HG03469 (cell line): ENCODE results near the gene COL25A1.

Source experiments
- ATAC-seq: cut with Tn5 transposase; IDR thresholded peaks from one replicate; pipeline ENCODE4 v1.9.1; 2021; ENCODE audit warnings: mild to moderate bottlenecking, moderate library complexity, moderate number of reproducible peaks; ENCODE audit not compliant: unreplicated experiment

Gene COL25A1

DNA sequence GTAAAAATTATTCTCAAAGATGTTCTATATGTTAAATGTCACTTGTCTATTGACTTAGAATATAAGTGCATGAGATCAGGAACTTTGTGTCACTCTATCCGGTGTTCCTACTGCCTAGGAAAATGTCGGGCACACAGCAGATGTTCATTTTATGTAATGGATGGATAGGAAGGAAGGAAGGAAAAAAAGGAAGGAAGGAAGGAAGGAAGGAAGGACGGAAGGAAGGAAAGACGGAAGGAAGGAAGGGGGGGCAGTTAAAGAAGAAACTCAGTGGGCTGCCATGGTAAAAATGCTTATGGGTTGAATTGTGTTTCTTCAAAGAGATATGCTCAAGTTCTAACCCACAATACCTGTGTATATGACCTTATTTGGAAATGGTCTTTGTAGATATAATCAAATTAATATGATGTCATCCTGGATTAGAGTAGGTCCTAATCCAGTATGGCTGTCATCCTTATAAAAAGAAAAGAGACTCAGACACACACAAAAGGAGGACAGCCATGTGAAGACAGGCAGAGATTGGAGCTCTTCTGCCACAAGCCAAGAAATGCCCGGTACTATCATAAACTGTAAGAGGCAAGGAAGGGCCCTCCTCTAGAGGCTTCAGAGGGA, 86.3 kb downstream of the COL25A1 start:
- ATAC-seq: no peak

DNA sequence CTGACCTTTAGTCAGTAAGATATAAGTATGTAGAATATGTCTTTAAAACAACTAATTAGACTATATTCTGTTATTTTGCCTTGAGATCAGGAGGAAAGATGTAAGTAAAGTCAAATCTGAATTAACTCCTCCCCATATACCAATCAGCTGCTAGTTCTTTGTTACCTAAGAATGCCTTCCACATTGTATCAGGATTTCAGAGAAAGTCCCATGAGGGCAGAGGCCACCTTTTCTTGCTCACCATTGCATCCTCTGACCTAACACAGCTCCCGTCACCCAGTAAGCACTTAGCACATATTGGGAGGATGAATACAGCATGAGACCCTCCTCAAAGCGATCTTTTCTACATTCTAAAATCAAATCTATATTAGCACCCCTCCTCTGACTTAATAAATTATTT, 87.0 kb downstream of the COL25A1 start:
- no peak for ATAC-seq

DNA sequence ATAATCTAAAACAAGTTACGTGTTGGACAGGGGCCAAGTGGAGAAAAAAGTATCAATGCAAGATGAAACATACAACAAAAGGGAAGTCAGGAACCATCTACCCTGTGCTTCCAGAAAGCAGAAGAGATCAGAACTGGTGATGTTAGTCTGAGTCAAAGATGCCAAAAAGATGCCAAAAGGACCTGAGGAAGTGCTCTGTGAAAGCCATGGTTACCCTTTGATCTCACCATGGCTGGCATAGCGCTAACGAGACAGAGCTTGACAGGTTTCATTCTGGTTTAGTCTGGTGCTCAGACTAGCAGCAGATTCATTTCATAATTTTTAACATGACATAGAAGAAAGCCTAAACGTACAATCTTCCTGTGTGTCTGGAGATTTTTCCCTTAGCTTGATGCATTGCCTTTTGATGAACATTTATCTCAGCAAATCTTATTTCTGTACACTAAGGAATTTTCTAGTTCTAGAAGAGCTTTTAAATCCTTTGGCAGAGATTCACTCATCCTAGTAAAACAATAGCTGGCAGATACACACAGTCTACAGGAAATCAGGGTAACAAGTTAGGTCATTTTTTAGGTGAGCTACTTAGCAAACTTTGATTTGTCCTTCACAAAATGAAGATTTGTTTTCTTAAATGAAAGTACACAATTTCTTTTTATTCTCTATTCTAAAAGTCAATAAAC, 87.7 kb downstream of the COL25A1 start:
- no peak for ATAC-seq

DNA sequence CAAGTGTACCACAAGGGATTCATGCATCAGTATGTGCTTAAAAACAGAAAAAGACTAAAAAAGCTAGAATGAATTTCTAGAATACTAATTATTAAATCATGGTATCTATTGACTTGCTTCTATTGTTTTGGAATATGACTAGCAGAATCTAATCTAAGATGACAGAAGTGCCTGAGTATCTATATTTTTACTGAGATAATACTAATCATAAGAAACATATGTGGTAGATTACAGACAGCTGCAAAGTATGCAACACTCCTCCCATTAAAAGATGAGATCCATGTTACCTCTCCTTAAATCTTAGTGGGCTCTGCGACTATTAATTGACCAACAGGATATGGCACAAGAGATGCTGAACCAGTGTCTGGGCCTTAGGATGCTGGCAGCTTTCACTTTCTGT, 89.4 kb downstream of the COL25A1 start:
- no peak for ATAC-seq

DNA sequence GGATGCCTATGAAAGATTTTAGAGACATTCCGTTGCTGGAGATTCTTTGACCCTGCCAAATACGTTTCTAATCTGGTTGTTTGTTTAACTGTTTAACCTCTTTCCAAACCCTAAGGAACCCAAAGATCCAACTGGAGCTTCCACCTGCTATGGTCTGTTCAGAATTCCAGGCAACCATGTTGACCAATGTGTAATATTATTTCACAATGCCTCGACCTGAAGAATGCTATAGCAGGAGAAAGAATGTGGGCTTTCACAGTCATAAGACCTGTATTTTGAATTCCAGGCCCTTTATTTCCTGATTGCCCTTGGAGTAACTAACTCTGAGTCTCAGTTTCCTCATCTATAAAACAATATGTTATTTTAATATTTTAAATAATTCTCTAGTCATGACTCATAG, 90.8 kb downstream of the COL25A1 start:
- no peak for ATAC-seq

DNA sequence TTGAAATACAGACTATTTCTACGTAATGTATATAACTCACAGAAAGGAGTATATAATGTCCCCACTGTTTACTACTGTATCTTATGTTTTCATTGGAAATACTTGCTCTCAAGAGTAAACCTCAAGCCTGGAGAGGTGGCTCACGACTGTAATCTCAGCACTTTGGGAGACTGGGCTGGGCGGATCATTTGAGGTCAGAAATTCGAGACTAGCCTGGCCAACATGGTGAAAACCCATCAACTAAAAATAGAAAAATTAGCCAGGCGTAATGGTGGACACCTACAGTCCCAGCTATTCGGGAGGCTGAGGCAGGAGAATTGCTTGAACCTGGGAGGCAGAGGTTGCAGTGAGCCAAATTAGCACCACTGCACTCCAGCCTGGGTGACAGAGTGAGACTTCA, 92.8 kb downstream of the COL25A1 start:
- no peak for ATAC-seq

DNA sequence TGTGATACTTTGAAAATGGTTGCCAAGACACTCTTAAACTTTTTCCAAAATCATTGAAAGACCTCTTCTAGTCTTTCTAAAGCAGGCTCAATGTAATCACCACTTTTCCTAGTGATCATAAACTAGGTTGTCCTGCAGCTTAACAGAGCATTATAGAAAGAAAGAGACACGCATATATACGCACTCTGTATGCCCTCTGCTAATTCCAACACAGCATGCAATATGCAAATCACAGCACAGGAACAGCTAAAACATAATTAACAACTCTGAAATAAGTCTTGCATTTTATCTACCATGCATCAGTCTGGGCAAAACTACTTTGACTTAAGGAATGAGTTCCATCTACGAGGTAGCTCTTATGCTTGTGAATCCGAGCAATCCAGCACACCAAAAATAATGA, 94.6 kb downstream of the COL25A1 start:
- no peak for ATAC-seq

DNA sequence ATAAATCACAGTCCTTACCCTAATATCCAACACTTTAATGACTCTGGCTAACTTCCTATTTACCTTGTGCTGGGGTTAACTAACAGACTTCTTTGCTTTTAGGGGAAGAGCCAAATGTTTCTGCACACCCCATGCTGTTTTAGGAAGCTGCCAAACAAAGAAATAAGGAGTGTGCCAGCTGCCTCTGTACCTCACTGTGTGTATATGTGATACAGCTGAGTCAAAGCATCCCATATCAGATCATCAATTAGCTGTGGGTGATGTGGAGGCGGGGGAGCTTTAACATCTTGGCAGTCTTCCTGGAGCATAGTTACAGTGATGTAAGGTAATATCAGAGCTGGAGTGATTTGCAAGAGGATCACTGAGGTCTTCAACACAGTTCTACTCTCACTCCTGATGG, 95.4 kb downstream of the COL25A1 start:
- ATAC-seq: no peak

DNA sequence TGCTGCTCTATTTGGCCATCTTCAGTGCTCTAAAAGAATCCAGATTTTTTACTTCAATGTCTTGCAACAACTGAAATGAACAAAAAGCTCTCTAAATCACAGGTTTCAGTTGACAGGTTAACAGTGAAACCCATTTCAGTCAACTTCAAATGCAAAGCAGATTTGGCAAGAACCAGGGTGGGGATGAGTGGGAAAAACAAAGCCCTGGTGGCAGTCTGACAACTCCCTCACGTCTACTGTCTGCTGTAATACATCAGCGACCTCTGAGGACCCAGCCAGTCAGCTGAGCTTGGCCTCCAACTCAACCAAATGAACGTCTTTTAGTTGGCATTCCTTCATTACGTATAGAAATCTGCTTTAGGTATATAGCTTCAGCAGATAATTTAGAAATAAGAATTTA, 95.8 kb downstream of the COL25A1 start:
- no peak for ATAC-seq

DNA sequence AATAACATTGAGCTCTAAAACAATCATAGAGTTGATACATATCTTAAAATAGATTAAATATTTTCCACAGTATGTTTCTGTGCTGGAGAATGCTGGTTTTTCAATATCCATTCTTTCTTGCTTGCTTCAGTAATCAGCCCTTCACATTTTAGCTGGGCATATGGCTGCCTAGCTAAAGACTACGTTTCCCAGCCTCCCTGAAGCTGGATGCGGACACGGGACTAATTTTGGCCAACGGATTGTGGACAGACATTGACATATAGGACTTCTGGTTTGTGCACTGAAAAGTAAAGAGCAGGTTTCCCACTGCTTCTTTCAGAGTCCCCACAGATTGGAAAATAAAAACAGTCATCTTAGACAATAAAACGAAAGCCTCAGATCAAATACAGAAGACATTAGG, 97.3 kb downstream of the COL25A1 start:
- no peak for ATAC-seq

DNA sequence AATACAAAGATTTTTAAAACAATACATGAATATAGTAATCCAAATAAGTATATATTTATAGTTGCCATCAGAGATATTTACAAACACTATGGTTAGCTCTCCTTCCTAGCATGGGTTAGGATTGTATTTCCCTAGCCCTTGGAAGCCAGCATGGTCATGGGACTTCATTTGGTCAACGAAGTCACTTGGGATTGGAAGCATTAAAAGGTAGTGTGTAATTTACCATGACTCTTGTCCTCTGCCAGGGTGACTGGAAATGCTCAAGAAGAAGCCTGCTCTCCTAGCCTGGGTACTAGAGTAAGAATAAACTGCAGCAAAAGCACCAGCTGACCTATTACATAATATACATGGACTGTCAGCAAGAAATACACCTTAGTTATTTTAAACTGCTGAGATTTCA, 102.9 kb downstream of the COL25A1 start:
- ATAC-seq: no peak

DNA sequence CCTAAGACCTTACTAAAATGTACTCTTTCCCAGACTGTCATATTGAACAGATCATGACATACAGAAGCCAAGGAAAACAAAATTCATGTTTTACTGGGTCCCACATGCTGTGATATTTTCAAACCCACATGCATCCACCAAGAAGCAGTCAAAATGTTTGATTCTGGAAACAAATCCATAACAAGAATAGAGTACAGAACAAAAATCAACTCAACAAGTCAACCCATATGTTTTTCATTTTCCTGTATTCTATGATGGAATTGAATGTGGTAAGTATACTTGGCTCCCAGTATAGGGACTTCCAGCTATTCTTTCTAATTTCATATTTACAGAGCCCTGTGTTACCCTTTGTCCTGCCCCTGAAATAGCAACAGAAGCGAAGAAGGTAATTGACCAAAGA, 106.8 kb downstream of the COL25A1 start:
- no peak for ATAC-seq

DNA sequence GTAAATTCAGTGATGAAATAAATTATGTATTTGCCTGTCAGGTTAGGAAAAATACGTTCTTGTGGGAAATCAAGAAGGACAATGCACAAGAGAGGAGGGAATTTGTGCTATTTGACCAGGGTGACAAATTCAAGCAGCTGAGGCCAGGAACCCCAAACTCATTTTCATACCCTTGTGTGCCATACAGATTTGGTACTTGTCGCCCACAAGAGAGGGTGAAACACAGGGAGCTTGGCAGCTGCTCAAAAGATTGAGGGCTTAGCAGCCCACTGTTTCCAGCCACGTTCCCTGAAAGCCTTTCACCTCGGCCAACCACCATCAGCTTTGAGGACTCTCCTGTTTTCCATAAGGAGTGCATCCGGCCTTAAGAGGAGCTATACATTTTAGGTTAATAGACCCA, 111.2 kb downstream of the COL25A1 start:
- no peak for ATAC-seq

DNA sequence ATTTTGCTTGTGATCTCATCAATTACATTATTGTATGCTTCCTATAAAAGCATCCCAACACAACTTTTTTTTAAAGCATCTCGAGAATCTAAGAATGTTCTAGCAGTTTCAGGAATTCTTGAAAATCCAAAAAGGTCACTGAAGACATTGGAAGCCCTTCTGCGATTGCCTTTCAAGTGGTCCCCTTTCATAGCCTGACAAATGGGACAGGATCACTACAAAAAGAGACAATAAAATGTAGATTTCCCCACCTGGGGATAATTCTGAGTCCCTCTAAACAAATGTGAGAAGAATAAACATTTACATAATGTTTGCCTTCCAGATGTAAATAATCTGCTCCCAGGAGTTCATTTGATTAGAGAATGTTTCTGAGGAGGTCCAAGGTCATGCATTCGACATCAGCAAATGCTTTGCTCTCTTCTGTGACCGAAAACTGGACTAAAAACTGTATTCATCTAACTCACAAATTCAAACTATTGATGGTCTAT, 116.0 kb downstream of the COL25A1 start:
- ATAC-seq: no peak

DNA sequence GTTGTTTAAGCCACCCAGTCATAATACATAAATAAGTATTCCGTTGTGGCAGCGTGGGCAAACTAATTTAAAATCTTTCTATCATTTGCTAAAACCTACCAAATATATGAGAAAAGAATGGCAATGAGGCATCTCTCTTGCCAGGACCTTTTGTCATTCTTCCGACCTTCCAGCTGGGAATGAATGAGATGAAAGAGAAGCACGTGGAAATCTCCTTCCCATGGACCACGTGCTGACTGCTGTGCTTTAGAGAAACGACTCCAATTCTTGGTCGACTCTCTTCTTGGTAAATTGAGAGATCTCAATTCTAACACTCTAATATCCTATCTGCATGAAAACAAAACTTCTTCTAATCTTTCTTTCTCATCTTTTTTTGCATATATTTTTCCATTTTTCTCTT, 116.5 kb downstream of the COL25A1 start:
- no peak for ATAC-seq

DNA sequence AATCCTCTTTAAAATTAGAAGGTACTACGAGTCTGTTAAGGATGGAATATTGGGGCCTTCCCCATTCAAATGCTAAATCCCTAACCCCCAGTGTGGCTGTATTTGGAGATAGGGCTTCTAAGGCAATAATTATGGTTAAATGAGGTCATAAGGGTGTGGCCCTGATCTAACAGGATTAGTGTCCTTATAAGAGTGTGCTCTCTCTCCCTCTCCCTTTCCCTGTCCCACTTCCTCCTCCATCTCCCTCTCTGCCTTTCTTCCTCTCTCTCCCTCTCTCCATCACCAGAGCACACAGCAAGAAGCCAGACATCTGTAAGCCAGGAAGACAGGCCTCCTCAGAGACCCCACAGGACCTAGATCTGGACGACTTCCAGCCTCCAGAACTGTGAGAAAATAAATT, 116.9 kb downstream of the COL25A1 start:
- no peak for ATAC-seq

DNA sequence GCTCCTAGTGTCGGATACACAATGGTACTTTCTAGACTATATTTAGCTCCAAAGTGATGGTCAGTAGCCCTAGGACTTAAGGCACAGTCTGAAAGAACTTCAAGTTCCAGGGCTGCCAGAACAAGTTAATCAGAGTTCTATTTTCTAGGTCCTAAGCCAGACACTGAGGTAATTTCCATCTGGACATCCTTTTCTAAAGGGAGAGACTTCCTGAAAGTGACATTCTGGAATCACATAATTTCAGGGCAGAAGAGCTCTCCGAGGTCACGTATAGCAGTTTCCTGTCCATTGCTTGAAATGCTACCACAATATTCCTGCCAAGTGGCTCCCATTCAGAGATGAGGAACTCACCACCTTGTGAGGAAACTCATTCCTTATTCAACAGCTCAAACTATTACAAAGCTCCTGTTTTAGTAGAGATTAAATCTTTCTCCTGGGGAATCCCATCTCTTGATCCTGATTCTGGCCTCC, 117.9 kb downstream of the COL25A1 start:
- no peak for ATAC-seq

DNA sequence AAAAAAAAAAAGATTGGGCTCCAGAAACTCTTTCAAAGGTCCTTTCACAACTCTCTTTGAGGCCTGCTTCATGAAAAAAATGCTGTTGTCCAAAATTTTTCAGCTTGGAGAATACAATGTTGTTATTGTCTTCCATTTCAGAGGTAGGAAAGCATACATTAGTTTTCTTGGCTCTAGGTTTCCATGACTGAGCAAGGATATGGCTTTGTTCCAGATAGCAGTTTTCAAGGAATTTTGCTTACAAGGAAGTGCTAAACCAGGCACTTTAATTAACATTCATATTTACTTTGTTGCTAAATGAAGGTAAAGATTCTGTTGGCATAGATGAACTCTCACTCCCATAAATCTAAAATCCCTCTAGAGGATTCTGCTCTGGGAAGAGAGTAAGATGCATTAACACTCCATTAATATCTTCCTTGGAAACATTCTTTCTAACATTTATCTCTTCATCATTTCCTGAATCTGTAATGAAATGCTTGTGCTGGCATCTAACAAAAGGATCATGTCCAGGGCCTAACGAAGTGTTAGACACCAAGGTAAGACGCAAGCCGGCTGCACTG, 118.4 kb downstream of the COL25A1 start:
- ATAC-seq: no peak

DNA sequence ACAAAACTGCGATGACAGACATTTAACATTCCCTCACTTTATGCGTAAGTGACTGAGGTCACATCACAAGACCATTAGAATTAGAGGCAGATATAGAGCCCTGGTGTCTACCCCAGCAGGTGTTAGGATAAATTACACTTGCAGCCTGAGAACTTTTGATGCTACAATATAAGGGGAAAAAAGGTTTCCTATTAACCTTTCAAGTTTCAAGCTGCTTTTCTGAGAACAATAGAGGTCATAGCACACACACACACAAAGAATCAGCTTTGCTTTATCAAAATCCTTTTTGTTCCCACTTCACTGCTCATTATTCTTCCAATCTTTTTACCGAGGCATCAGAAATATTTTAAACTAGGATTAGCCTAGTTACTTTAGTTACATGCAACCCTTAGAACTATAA, 119.8 kb downstream of the COL25A1 start:
- ATAC-seq: no peak

DNA sequence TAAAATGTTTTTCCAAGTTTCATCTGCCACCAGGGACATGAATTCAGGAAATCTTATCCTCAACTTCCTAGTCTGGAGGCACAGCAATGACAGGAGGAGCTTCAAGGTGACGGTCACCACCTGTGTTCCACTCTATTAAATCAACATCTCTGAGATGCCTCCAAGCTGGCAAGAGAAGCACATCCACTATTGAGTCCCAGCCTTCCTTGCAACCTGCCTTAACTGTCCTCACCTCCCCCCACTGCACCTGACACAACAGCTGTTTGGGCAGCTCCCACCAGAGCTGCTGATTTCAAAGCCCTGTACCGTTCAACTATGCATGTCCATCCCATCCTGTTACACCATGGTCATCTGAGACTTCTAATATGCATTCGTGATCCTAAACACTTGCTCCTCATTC, 123.4 kb downstream of the COL25A1 start:
- ATAC-seq: no peak

DNA sequence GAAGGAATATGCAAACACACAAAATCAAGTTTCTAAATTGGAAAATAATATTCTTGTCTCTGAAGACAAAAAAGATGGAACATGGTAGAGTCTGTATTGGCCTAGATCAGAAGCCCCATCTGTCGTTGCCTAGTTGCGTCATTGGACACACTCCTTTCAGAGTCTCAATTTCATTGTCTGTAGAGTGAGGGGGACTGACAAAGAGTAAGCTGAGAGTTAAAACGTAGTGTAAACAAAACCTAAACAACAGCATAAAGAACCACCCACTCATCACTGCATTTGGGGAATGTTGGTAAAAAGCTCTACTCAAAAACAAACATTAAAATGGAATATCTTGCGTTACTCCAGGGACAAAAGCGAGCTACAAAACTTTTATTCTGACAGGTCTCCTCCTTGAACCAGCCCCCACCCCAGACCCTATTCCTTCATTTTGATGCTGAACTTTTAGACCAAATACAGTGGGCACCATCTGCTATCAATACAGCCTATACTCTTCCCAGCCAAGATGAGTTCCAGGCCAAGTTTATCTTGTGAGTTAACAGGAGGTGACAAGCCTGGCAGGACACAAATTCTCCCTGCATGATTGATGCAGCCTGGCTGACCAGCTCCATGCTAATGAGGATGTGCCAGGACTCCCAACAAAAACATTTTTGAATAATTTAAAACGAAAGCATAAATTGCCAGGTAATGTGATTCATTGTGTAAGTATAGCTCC, 125.2 kb downstream of the COL25A1 start:
- ATAC-seq: no peak
